BLaER1 treated with 17β-estradiol and CSF1 and Interleukin-3, amounts not matched to agents 10 nM and 100 nM (cell line): ENCODE measurements around the gene ITPK1.

ENCODE experiments used
- H3K27ac ChIP-seq, 11 experiments: shearing (Covaris generic); formaldehyde crosslinking; 2 replicates each; pipeline ENCODE4 v1.8.1; 2022
- H3K27me3 ChIP-seq, 11 experiments: shearing (Covaris generic); formaldehyde crosslinking; 2 replicates each; pipeline ENCODE4 v1.8.1; 2022
- H3K36me3 ChIP-seq, 11 experiments: shearing (Covaris generic); formaldehyde crosslinking; 2 replicates each; pipeline ENCODE4 v1.8.1; 2022
- H3K4me1 ChIP-seq, 10 experiments: shearing (Covaris generic); formaldehyde crosslinking; 2 replicates each; pipeline ENCODE4 v1.8.1; 2022
- H3K4me2 ChIP-seq, 11 experiments: shearing (Covaris generic); formaldehyde crosslinking; 2 replicates each; pipeline ENCODE4 v1.8.1; 2022
- H3K4me3 ChIP-seq, 10 experiments: shearing (Covaris generic); formaldehyde crosslinking; 2 replicates each; pipeline ENCODE4 v1.8.1; 2022
- H3K9ac ChIP-seq, 11 experiments: shearing (Covaris generic); formaldehyde crosslinking; 2 replicates each; pipeline ENCODE4 v1.8.1; 2022
- H3K9me3 ChIP-seq, 11 experiments: shearing (Covaris generic); formaldehyde crosslinking; replicated peaks in 1 of 11; 2 replicates each; pipeline ENCODE4 v1.8.1; 2022
- H4K20me1 ChIP-seq, 11 experiments: shearing (Covaris generic); formaldehyde crosslinking; 2 replicates each; pipeline ENCODE4 v1.8.1; 2022
- Cebpa-rat ChIP-seq, 11 experiments: shearing (Covaris generic); IDR thresholded peaks; 2 replicates each; pipeline ENCODE4 v1.8.1; 2022

ITPK1 gene

DNA sequence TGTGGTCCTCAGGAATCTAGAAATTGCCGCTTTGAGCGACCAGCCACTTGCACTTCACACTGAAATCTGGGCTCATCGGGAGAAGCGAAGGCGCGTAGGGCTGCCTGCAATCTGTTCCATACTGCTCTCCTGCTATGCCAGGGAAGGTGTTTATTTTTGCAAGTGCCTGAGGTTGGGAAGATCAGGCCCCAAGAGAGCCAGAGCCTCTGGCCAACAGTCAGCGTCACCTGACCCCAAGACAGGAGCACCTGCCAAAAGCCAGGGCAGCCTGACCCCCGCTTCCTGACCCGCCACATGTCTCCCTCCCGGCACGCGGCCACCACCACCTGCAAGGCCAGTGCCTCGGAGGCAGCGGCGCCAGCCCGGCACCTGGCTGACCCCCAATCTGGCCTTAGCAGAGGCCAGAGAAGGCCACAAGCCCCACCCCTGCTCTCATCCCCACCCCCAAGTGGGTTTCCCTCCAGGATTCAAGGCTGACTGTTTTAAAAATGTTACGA lies 98.4 kb downstream of the ITPK1 start:
- Histone ChIP-seq H3K4me1 (peaks cover 44 to 87% (median 84%) of the 10 kb centered on the region in 10 experiments), H3K27ac (no peak overlapping the region), H3K9me3 (no peaks in the 10 kb centered on the region), H4K20me1 (peaks cover 8 to 100% (median 80%) of the 10 kb centered on the region in 11 experiments; a peak in 21 of 22 replicates), H3K27me3 (no peaks in the 10 kb centered on the region), H3K9ac (no peak overlapping the region), H3K36me3 (peaks cover 0 to 25% (median 4%) of the 10 kb centered on the region in 11 experiments; a peak in 10 of 22 replicates), H3K4me2 (peak overlapping the region in 7 of 11 experiments; percentile 18 to 92 (median 28); a peak in 12 of 22 replicates), H3K4me3 (no peak overlapping the region)
- no peak for TF ChIP-seq Cebpa-rat (IDR thresholded peaks at IDR 0.05)

DNA sequence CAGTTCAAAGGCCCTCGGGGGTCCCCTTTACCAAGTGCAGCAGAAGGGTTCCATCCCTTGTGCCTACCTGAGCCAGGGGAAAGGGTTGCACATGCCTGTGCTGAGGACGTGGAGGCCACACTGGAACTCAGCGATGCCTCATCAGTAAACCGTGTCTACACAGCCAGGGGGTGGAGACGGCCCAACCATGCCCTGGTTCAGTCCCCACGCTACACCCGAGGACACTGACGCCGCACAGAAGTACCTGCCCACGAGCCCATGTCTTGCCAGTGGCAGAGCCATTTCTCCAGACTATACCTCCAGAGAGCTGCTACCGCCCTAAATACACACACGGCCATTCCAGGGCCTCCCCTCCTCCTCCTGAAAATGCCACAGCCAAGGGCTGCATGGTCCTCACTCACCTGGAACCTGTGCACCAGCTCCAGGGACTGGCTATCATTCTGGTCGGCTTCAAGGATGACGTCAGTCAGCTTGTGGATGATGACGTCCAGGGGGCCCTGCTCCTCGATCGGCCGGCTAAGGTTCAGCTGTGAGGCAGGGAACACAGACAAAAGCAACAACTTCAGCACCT lies 99.4 kb downstream of the ITPK1 start:
- Histone ChIP-seq H3K9ac (no peak overlapping the region), H3K4me1 (peaks cover 54 to 97% (median 94%) of the 10 kb centered on the region in 10 experiments), H3K36me3 (peaks cover 0 to 25% (median 4%) of the 10 kb centered on the region in 11 experiments; a peak in 10 of 22 replicates), H3K27ac (0 out of 22 replicates have a peak overlapping the region, but pooled peaks of 1 of the 11 experiments have one; percentile 54), H4K20me1 (peaks cover 8 to 100% (median 86%) of the 10 kb centered on the region in 11 experiments; a peak in 21 of 22 replicates), H3K4me3 (no peak overlapping the region), H3K27me3 (no peaks in the 10 kb centered on the region), H3K4me2 (peak overlapping the region; percentile 83 to 97 (median 92); a peak in 16 of 22 replicates), H3K9me3 (no peaks in the 10 kb centered on the region)
- no peak for TF ChIP-seq Cebpa-rat (IDR thresholded peaks at IDR 0.05)

GRCh38 chr14:93015505-93015904 lies 100.2 kb downstream of the ITPK1 start:
- Histone ChIP-seq H4K20me1 (peaks cover 8 to 100% (median 94%) of the 10 kb centered on the region in 11 experiments; a peak in 21 of 22 replicates), H3K4me1 (peaks cover 62 to 100% (median 100%) of the 10 kb centered on the region in 10 experiments), H3K9ac (0 out of 22 replicates have a peak overlapping the region, but pooled peaks of 3 of the 11 experiments have one; percentile 18 to 54 (median 22)), H3K27me3 (no peaks in the 10 kb centered on the region), H3K4me2 (peak overlapping the region; percentile 83 to 97 (median 92)), H3K27ac (peak overlapping the region in 6 of 11 experiments; percentile 1 to 59 (median 46); a peak in 9 of 22 replicates), H3K4me3 (no peak overlapping the region), H3K9me3 (no peaks in the 10 kb centered on the region), H3K36me3 (peaks cover 0 to 25% (median 4%) of the 10 kb centered on the region in 11 experiments; a peak in 10 of 22 replicates)
- no peak for TF ChIP-seq Cebpa-rat (IDR thresholded peaks at IDR 0.05)

DNA sequence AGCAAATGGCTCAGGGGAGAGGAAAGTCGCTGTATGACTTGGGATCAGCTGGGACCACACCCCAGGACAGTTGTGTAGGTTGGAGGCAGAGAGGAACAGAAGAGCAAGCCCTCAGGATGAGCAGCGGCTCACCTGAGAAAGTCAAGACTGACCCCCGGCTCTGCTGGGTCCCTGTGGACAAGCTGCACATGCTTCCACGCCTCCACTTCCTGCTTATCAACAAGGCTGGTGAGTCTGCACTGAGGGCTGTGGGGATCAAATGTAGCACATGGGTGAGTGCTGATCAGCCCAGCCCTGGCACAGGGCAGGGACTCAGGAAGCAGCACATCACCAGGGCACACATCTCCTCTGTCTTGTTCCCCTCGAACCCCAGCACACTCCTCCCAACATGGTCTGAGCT lies 100.7 kb downstream of the ITPK1 start:
- Histone ChIP-seq H3K9ac (peak overlapping the region in 4 of 11 experiments; percentile 18 to 54 (median 32); a peak in 5 of 22 replicates), H4K20me1 (peaks cover 8 to 100% (median 94%) of the 10 kb centered on the region in 11 experiments; a peak in 21 of 22 replicates), H3K9me3 (no peaks in the 10 kb centered on the region), H3K27me3 (no peaks in the 10 kb centered on the region), H3K4me2 (peak overlapping the region; percentile 83 to 97 (median 92)), H3K36me3 (peaks cover 0 to 25% (median 4%) of the 10 kb centered on the region in 11 experiments; a peak in 10 of 22 replicates), H3K4me3 (peak overlapping the region in 1 of 10 experiments; percentile 22; a peak in 2 of 20 replicates), H3K4me1 (peaks cover 67 to 100% (median 100%) of the 10 kb centered on the region in 10 experiments), H3K27ac (peak overlapping the region in 6 of 11 experiments; percentile 1 to 59 (median 46); a peak in 9 of 22 replicates)
- no peak for TF ChIP-seq Cebpa-rat (IDR thresholded peaks at IDR 0.05)

- Histone ChIP-seq H3K27ac (peak overlapping the region in 7 of 11 experiments; percentile 1 to 59 (median 50); a peak in 11 of 22 replicates), H3K27me3 (no peaks in the 10 kb centered on the region), H3K4me3 (peak overlapping the region in 1 of 10 experiments; percentile 22; a peak in 2 of 20 replicates), H4K20me1 (peaks cover 8 to 100% (median 94%) of the 10 kb centered on the region in 11 experiments; a peak in 21 of 22 replicates), H3K36me3 (peaks cover 0 to 27% (median 4%) of the 10 kb centered on the region in 11 experiments; a peak in 10 of 22 replicates), H3K4me1 (peaks cover 74 to 100% (median 100%) of the 10 kb centered on the region in 10 experiments), H3K9me3 (no peaks in the 10 kb centered on the region), H3K9ac (peak overlapping the region in 7 of 11 experiments; percentile 19 to 56 (median 27); a peak in 7 of 22 replicates), H3K4me2 (peak overlapping the region; percentile 83 to 97 (median 92))
- TF ChIP-seq Cebpa-rat (IDR thresholded peaks at IDR 0.05), result no peak
These were observed 101.4 kb downstream of the ITPK1 start for GRCh38 chr14:93014058-93015023.

- Histone ChIP-seq H3K4me1 (peaks cover 82 to 100% (median 100%) of the 10 kb centered on the region in 10 experiments), H3K9me3 (no peaks in the 10 kb centered on the region), H3K27ac (peak overlapping the region in 8 of 11 experiments; percentile 0 to 59 (median 30); a peak in 10 of 22 replicates), H3K4me2 (peak overlapping the region; percentile 83 to 97 (median 92)), H3K9ac (peak overlapping the region in 9 of 11 experiments; percentile 14 to 56 (median 37); a peak in 10 of 22 replicates), H3K4me3 (no peak overlapping the region), H3K27me3 (no peaks in the 10 kb centered on the region), H4K20me1 (peaks cover 4 to 100% (median 93%) of the 10 kb centered on the region in 11 experiments; a peak in 20 of 22 replicates), H3K36me3 (peaks cover 0 to 34% (median 4%) of the 10 kb centered on the region in 11 experiments; a peak in 10 of 22 replicates)
- TF ChIP-seq Cebpa-rat (IDR thresholded peaks at IDR 0.05), result no peak
These were observed 102.6 kb downstream of the ITPK1 start for GRCh38 chr14:93012951-93013719.

- no peak for TF ChIP-seq Cebpa-rat (IDR thresholded peaks at IDR 0.05)
- Histone ChIP-seq H3K9me3 (no peaks in the 10 kb centered on the region), H3K4me1 (peaks cover 89 to 100% (median 100%) of the 10 kb centered on the region in 10 experiments), H3K27ac (peak overlapping the region in 8 of 11 experiments; percentile 0 to 59 (median 34); a peak in 10 of 22 replicates), H4K20me1 (peaks cover 4 to 100% (median 93%) of the 10 kb centered on the region in 11 experiments; a peak in 20 of 22 replicates), H3K4me2 (peak overlapping the region; percentile 83 to 97 (median 92)), H3K36me3 (peaks cover 0 to 34% (median 4%) of the 10 kb centered on the region in 11 experiments; a peak in 10 of 22 replicates), H3K9ac (peak overlapping the region in 8 of 11 experiments; percentile 13 to 56 (median 39); a peak in 10 of 22 replicates), H3K27me3 (no peaks in the 10 kb centered on the region), H3K4me3 (no peak overlapping the region)
These were observed 103.2 kb downstream of the ITPK1 start for GRCh38 chr14:93012506-93012905.
